Endometrial microvascular endothelial cells (primary cell): ENCODE data around the gene KCNK13. TPM values are rescaled to one million over a fixed set of nuclear protein-coding genes. Genes with fewer than 3 reads are reported as not detected.
"Not testable (repeated sequence)": the region's sequence is repeated elsewhere in the genome, so short reads cannot be mapped to it uniquely, and the experiment has no call there.

ENCODE experiments used
- in situ Hi-C: cut with HindIII; loops from 2 replicates; pipeline ENCODE4 v1.10.0; 2017; ENCODE audit warnings: low sequenced_read_pairs, low pct_unique_long_range_greater_than_20kb; ENCODE audit errors: inconsistent ontology term
- total RNA-seq: library from RNA; depleted of rRNA; stranded (reverse); fragments of >200 nt; gene quantifications from one replicate; pipeline ENCODE4 v1.2.3, GENCODE V29; 2015; ENCODE audit errors: inconsistent ontology term

Gene KCNK13
- total RNA-seq = not detected

DNA sequence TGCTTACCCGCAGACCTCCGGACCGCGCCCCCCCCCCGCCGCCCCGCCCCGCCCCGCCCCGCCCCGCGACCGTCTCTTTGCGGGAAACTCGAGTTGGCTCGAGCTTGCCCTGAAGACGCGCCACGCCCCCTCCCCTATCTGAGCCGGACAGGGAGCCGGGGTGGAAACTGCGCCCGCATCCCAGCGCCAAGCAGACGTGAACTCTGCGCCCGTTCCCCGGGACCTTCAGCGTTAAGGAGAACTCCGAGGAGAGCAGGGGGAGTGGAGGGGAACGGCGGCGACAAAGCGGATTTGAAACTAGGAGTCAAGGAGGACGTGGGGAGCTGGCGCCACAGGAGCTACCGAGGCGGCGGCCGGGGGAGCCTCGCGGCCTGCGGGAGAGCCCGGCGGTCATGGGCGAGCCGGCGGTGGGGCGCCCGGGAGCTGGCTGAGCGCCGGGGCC lies at the start of gene KCNK13:
TSS of gene KCNK13 (plus strand) at position 310 of the 442 bp plus-strand sequence. CDS start 212 bp downstream, outside the sequence.
- in situ Hi-C loops = no loop called here

- in situ Hi-C loops = no loop called here
Observed at GRCh38 chr14:90017371-90017770, 44.4 kb upstream of the KCNK13 start.

DNA sequence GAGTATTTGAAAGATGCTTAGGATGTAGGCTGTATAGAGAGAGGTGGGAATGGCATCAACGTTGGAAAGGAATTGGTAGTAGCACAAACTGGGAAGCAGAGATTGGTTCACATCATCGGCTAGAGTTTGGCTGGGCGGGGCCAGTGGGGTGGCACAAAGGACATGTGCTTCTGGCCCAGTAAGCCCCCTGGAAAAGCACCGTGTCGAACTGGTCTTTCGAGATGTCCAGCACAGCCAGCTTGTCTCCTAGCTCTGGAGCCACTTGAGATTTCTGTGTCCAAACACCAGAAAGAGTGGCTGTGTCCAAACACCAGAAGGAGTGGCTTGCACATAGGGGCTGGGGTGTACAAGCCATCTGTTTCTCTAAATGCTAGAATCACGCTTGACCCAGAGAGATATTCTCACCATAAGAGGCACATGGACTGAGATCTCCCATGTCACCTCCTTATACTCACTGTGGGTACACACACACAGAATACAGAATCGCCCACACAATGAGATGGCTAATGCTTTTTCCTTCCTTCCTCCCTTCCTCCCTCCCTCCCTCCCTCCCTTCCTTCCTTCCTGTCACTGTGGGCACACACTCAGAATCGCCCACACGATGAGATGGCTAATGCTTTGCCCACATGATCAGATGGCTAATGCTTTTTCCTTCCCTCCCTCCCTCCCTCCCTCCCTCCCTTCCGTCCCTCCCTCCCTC lies 41.8 kb upstream of the KCNK13 start:
- in situ Hi-C loops = no loop called here

GRCh38 chr14:90023176-90023896 lies 38.5 kb upstream of the KCNK13 start:
- in situ Hi-C loops = no loop called here

DNA sequence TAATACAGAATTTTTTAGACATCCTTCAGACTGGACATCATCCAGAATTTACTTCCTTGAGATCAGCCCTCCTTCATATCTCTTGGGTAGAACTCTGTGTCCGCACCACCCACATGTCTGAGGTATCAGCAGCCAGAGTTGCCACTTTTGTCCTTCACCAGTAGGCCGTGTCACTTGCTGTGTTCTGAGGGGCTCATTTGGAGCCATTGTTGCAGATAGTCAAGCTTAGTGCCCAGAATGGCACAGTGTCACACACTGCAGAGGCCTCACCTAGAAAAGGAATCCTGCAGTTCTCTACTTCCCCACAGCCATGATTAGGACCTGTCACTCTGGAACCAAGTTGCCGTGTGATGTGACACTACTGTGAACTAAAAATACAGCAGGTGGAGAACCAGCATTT lies 36.9 kb upstream of the KCNK13 start:
- in situ Hi-C loops = no loop called here

DNA sequence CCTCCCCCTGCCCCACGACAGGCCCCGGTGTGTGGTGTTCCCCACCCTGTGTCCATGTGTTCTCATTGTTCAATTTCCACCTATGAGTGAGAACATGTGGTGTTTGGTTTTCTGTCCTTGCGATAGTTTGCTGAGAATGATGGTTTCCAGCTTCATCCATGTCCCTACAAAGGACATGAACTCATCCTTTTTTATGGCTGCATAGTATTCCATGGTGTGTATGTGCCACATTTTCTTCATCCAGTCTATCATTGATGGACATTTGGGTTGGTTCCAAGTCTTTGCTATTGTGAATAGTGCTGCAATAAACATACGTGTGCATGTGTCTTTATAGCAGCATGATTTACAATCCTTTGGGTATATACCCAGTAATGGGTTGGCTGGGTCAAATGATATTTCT lies 35.2 kb upstream of the KCNK13 start:
- in situ Hi-C loops = not testable (repeated sequence)

GRCh38 chr14:90027842-90028241 lies 34.0 kb upstream of the KCNK13 start:
- in situ Hi-C loops = no loop called here

- in situ Hi-C loops = no loop called here
Observed at GRCh38 chr14:90034156-90034555, 27.6 kb upstream of the KCNK13 start.

- in situ Hi-C loops = no loop called here
Observed at GRCh38 chr14:90034835-90035525, 26.8 kb upstream of the KCNK13 start.

GRCh38 chr14:90039253-90040010 lies 22.4 kb upstream of the KCNK13 start:
- in situ Hi-C loops = no loop called here

- in situ Hi-C loops = no loop called here
Observed at GRCh38 chr14:90040411-90040810, 21.4 kb upstream of the KCNK13 start.

GRCh38 chr14:90042496-90043252 lies 19.1 kb upstream of the KCNK13 start:
- in situ Hi-C loops = no loop called here

DNA sequence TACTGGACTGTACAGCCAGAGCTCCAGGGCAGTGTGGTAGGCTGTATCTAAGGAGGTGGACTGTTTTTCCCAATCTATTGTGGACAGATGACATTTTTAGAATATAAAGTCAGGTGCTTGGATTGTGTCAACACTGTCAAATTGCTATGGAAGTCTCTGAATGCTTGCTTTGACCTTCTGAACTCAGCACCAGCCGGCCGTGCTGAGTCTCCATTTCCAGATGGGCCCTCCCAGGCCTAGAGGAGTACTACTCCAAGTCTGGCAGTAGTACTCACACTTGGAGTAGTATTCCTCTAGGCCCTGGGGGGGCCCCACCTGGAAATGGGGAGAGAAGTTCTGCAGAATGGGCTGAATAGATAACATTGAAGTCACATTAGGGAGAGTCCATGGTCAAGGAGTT lies 16.2 kb upstream of the KCNK13 start:
- in situ Hi-C loops = no loop called here

GRCh38 chr14:90049390-90049789 lies 12.4 kb upstream of the KCNK13 start:
- in situ Hi-C loops = no loop called here

DNA sequence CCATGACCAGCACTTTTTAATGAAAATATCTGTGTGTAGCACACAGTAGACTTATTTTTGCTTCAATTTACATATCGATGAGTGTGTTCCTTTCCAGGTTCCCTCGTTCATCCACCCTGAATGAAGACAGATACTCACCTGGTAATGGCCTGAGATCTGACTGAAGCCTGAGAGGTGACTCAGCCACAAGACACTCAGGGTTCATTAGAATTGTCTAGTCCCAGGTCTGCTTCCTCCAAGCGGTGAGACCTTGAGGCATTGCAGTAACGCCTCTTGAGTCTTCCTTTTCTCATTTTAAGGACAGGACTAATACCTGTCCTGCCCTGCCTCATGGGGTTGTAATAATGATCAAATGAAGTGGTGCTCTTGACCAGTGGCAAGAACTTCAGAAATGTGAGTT lies 11.5 kb upstream of the KCNK13 start:
- in situ Hi-C loops = no loop called here

- in situ Hi-C loops = no loop called here
Observed at GRCh38 chr14:90053044-90053443, 8.8 kb upstream of the KCNK13 start.

GRCh38 chr14:90054803-90055202 lies 7.0 kb upstream of the KCNK13 start:
- in situ Hi-C loops = no loop called here

DNA sequence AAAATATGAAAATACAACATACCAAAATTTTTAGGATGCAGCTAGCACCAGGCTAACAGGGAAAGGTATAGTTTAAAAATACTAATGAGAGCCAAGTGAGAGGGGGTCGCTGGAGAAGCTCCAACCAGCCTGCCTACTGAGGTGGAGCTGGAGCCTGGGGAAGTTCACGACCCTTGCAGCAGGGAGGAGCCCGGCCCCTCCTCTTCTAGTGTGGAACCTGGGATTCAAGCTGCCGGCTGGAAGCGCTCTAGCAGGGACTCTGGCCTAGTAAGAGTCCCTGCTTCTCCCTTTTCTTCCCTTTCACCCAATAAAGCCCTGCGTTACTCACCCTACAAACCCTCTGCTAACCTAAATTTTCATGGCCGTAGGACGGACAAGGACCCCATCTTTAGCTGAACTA lies 5.0 kb upstream of the KCNK13 start:
- in situ Hi-C loops = no loop called here
